Measurements from ENCODE around the gene ZFYVE28.
"Not testable (repeated sequence)": the region's sequence is repeated elsewhere in the genome, so short reads cannot be mapped to it uniquely, and the experiment has no call there.

Gene ZFYVE28

GRCh38 chr4:2417765-2418649, at the start of gene ZFYVE28:
Gene ZFYVE28, minus strand, starts transcription at chr4:2418645. Its CDS starts 322 bp downstream, at chr4:2418323.
- DNase-seq (ENCODE audit: low spot score) = no peak

GRCh38 chr4:2465544-2465943, 47.1 kb upstream of the ZFYVE28 start:
- not testable (repeated sequence) for DNase-seq (ENCODE audit: low spot score)

GRCh38 chr4:2465032-2465431, 46.6 kb upstream of the ZFYVE28 start:
- DNase-seq (ENCODE audit: low spot score) = no peak

GRCh38 chr4:2462992-2463762, 44.7 kb upstream of the ZFYVE28 start:
- DNase-seq (ENCODE audit: low spot score) = no peak

GRCh38 chr4:2462218-2462991, 44.0 kb upstream of the ZFYVE28 start:
- peak; percentile 68 for DNase-seq (ENCODE audit: low spot score)

- no peak for DNase-seq (ENCODE audit: low spot score)
Observed at GRCh38 chr4:2461246-2461960, 43.0 kb upstream of the ZFYVE28 start.

- no peak for DNase-seq (ENCODE audit: low spot score)
Observed at GRCh38 chr4:2459589-2460349, 41.3 kb upstream of the ZFYVE28 start.

GRCh38 chr4:2458546-2459491, 40.4 kb upstream of the ZFYVE28 start:
- no peak for DNase-seq (ENCODE audit: low spot score)

GRCh38 chr4:2457481-2458295, 39.2 kb upstream of the ZFYVE28 start:
- DNase-seq (ENCODE audit: low spot score) = no peak

- no peak for DNase-seq (ENCODE audit: low spot score)
Observed at GRCh38 chr4:2451821-2452785, 33.7 kb upstream of the ZFYVE28 start.

- DNase-seq (ENCODE audit: low spot score) = no peak
Observed at GRCh38 chr4:2451036-2451520, 32.6 kb upstream of the ZFYVE28 start.

GRCh38 chr4:2450394-2451035, 32.1 kb upstream of the ZFYVE28 start:
- no peak for DNase-seq (ENCODE audit: low spot score)

- DNase-seq (ENCODE audit: low spot score) = no peak
Observed at GRCh38 chr4:2449511-2450392, 31.3 kb upstream of the ZFYVE28 start.

- DNase-seq (ENCODE audit: low spot score) = no peak
Observed at GRCh38 chr4:2449051-2449450, 30.6 kb upstream of the ZFYVE28 start.

- no peak for DNase-seq (ENCODE audit: low spot score)
Observed at GRCh38 chr4:2448589-2448988, 30.1 kb upstream of the ZFYVE28 start.

Data from kidney tubule cell (primary cell).